Measurements from ENCODE around the gene DOCK4. TPM values are rescaled to one million over a fixed set of nuclear protein-coding genes. Genes with fewer than 3 reads are reported as not detected.

Gene DOCK4
- polyA plus RNA-seq, 1 donor (not counting 4 experiments of a cell fraction or from before 2014, with no cell fraction given): 13.9 TPM

DNA sequence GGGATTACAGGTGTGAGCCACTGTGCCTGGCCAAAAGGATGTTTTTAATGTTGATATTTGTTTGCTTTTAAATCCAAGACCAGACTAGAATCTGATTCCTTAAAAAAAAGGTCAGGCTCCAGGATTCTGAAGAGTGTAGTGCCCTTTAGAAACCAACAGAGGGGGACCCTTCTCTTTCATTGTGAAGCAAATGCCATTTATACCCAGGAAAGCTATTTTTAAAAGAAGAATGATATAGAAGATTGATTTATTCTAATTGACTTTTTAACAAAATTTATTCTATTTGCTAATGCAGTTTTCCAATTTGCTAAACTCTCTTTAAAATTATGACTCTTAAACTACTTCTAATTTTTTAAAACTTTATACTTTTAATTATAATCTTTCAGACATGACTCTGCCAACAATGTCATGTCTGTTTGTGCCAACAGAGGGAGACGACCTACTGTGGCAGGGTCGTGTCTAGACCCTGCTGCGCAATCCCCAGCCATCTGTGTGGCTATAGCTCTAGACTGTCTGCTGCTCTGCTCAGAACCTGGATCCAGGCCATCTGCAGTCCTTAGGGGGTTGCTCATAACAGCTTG, 442.9 kb downstream of the DOCK4 start:
- H4K20me1 ChIP-seq (ENCODE audit: control insufficient read depth, extremely low read depth, insufficient read depth, low read length): no peaks in the 10 kb centered on the region
- H2AFZ ChIP-seq (ENCODE audit: control insufficient read depth, low read length): no peak overlapping the region
- H3K27me3 ChIP-seq (ENCODE audit: control insufficient read depth, extremely low read depth, insufficient read depth, low read length): no peaks in the 10 kb centered on the region
- dilution Hi-C loops (cut with MboI; ENCODE audit: extremely low pct_ligation_motif_present, low sequenced_read_pairs): loop anchor here (25.0 kb wide), 1 partner anchor 99 kb away; no protein-coding TSS in a partner anchor
- H3K27ac ChIP-seq (ENCODE audit: control insufficient read depth, insufficient read depth, low read length): no peak overlapping the region
- no peak for FAIRE-seq
- H3K4me1 ChIP-seq (ENCODE audit: control insufficient read depth, extremely low read depth, insufficient read depth, low read length): no peaks in the 10 kb centered on the region
- DNase-seq (ENCODE audit: low read depth, low spot score): no peak
- H3K36me3 ChIP-seq (ENCODE audit: control insufficient read depth in 2 of 2, extremely low read depth in 1 of 2, insufficient read depth in 2 of 2, low read length in 2 of 2): peaks cover 2 to 10% of the 10 kb centered on the region in 2 experiments
- no peak overlapping the region for H3K4me3 ChIP-seq (ENCODE audit: control insufficient read depth in 2 of 3, extremely low read depth in 1 of 3, insufficient read depth in 2 of 3, low read depth in 1 of 3, low read length in 3 of 3)
- no peaks in the 10 kb centered on the region for H3K79me2 ChIP-seq (ENCODE audit: control insufficient read depth, insufficient read depth, low read length)
- H3K4me2 ChIP-seq (ENCODE audit: control insufficient read depth, extremely low read depth, insufficient read depth, low read depth, low read length): no peak overlapping the region
- H3K9me1 ChIP-seq (ENCODE audit: control insufficient read depth, extremely low read depth, insufficient read depth, low read length): no peaks in the 10 kb centered on the region
- TF ChIP-seq EZH2 (IDR thresholded peaks at IDR 0.05; ENCODE audit: low read length) (no peak), CTCF (optimal IDR thresholded peaks at IDR 0.05 in 1 of 3, IDR thresholded peaks at IDR 0.05 in 1 of 3, conservative IDR thresholded peaks at IDR 0.05 in 1 of 3; ENCODE audit: extremely low read depth in 1 of 3, insufficient read depth in 2 of 3, low read length in 3 of 3) (peak; percentile 16 to 49 (median 42))
- H3K9ac ChIP-seq (ENCODE audit: control insufficient read depth, extremely low read depth, insufficient read depth, low read length): no peak overlapping the region
- no peaks in the 10 kb centered on the region for H3K9me3 ChIP-seq (ENCODE audit: control insufficient read depth, low read depth, low read length)

DNA sequence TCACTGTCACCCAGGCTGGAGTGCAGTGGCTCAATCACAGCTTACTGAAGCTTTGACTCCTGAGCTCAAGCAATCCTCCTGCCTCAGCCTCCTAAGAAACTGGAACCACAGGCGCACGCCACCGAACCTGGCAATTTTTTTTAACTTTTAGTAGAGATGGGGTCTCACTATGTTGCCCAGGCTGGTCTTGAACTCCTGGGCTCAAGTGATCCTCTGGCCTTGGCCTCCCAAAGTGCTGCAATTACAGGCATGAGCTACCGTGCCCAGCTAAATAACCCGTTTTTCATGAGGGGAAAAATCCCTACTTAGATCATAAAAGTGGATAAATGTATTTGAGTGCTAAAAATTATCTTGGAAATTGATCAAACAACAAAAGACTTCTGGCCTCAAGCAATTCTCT, 443.4 kb downstream of the DOCK4 start:
- no peak overlapping the region for H3K27ac ChIP-seq (ENCODE audit: control insufficient read depth, insufficient read depth, low read length)
- H3K36me3 ChIP-seq (ENCODE audit: control insufficient read depth in 2 of 2, extremely low read depth in 1 of 2, insufficient read depth in 2 of 2, low read length in 2 of 2): peaks cover 2 to 10% of the 10 kb centered on the region in 2 experiments
- dilution Hi-C loops (cut with MboI; ENCODE audit: extremely low pct_ligation_motif_present, low sequenced_read_pairs): loop anchor here (25.0 kb wide), 1 partner anchor 100 kb away; no protein-coding TSS in a partner anchor
- no peaks in the 10 kb centered on the region for H3K27me3 ChIP-seq (ENCODE audit: control insufficient read depth, extremely low read depth, insufficient read depth, low read length)
- H4K20me1 ChIP-seq (ENCODE audit: control insufficient read depth, extremely low read depth, insufficient read depth, low read length): no peaks in the 10 kb centered on the region
- no peak overlapping the region for H3K9ac ChIP-seq (ENCODE audit: control insufficient read depth, extremely low read depth, insufficient read depth, low read length)
- H3K9me3 ChIP-seq (ENCODE audit: control insufficient read depth, low read depth, low read length): no peaks in the 10 kb centered on the region
- no peak for DNase-seq (ENCODE audit: low read depth, low spot score)
- H3K4me2 ChIP-seq (ENCODE audit: control insufficient read depth, extremely low read depth, insufficient read depth, low read depth, low read length): no peak overlapping the region
- no peak for TF ChIP-seq EZH2 (IDR thresholded peaks at IDR 0.05; ENCODE audit: low read length)
- TF ChIP-seq CTCF (optimal IDR thresholded peaks at IDR 0.05 in 1 of 3, IDR thresholded peaks at IDR 0.05 in 1 of 3, conservative IDR thresholded peaks at IDR 0.05 in 1 of 3; ENCODE audit: extremely low read depth in 1 of 3, insufficient read depth in 2 of 3, low read length in 3 of 3): no peak
- H3K4me1 ChIP-seq (ENCODE audit: control insufficient read depth, extremely low read depth, insufficient read depth, low read length): no peaks in the 10 kb centered on the region
- H3K9me1 ChIP-seq (ENCODE audit: control insufficient read depth, extremely low read depth, insufficient read depth, low read length): no peaks in the 10 kb centered on the region
- FAIRE-seq: no peak
- H3K79me2 ChIP-seq (ENCODE audit: control insufficient read depth, insufficient read depth, low read length): no peaks in the 10 kb centered on the region
- no peak overlapping the region for H3K4me3 ChIP-seq (ENCODE audit: control insufficient read depth in 2 of 3, extremely low read depth in 1 of 3, insufficient read depth in 2 of 3, low read depth in 1 of 3, low read length in 3 of 3)
- H2AFZ ChIP-seq (ENCODE audit: control insufficient read depth, low read length): no peak overlapping the region
